NCI-H748 treated with DMSO at 0.1 percent for 48 hours (cell line): ENCODE data around the gene UAP1L1.
"Not testable (repeated sequence)": the region's sequence is repeated elsewhere in the genome, so short reads cannot be mapped to it uniquely, and the experiment has no call there.

ENCODE experiments used
- DNase-seq: peaks from one replicate; lab custom pipeline; 2025; lab: John Stamatoyannopoulos, UW

Gene UAP1L1

GRCh38 chr9:137057545-137057944 lies 19.8 kb upstream of the UAP1L1 start:
- DNase-seq = no peak

- DNase-seq = no peak
These were observed 18.6 kb upstream of the UAP1L1 start for GRCh38 chr9:137058521-137059234.

GRCh38 chr9:137062384-137062783 lies 14.9 kb upstream of the UAP1L1 start:
- no peak for DNase-seq

GRCh38 chr9:137062798-137063197 lies 14.5 kb upstream of the UAP1L1 start:
- not testable (repeated sequence) for DNase-seq

GRCh38 chr9:137063311-137064026 lies 13.8 kb upstream of the UAP1L1 start:
- no peak for DNase-seq

- peak; percentile 31 for DNase-seq
These were observed 13.1 kb upstream of the UAP1L1 start for GRCh38 chr9:137064027-137064879.

- DNase-seq = no peak
These were observed 12.5 kb upstream of the UAP1L1 start for GRCh38 chr9:137064880-137065164.

- no peak for DNase-seq
These were observed 11.9 kb upstream of the UAP1L1 start for GRCh38 chr9:137065336-137065967.

GRCh38 chr9:137066096-137066861 lies 11.0 kb upstream of the UAP1L1 start:
- DNase-seq = no peak

GRCh38 chr9:137067860-137068538 lies 9.3 kb upstream of the UAP1L1 start:
- DNase-seq = peak; percentile 46

GRCh38 chr9:137068539-137069507 lies 8.5 kb upstream of the UAP1L1 start:
- no peak for DNase-seq

GRCh38 chr9:137069508-137070091 lies 7.7 kb upstream of the UAP1L1 start:
- no peak for DNase-seq

GRCh38 chr9:137070201-137070905 lies 7.0 kb upstream of the UAP1L1 start, which contains the start of gene SAPCD2:
TSS of gene SAPCD2 (minus strand) at chr9:137070557. CDS start at chr9:137070460, 97 bp downstream.
- peak; percentile 86 for DNase-seq

- no peak for DNase-seq
These were observed 6.4 kb upstream of the UAP1L1 start for GRCh38 chr9:137070906-137071275.

- no peak for DNase-seq
These were observed 6.0 kb upstream of the UAP1L1 start for GRCh38 chr9:137071282-137071681.

- DNase-seq = no peak
These were observed 3.3 kb upstream of the UAP1L1 start for GRCh38 chr9:137073992-137074399.

GRCh38 chr9:137074657-137075274 lies 2.6 kb upstream of the UAP1L1 start:
- DNase-seq = no peak

GRCh38 chr9:137075275-137075775 lies 2.0 kb upstream of the UAP1L1 start:
- no peak for DNase-seq
